GM15510 (cell line): ENCODE results near the gene GFI1.

Experiments
- POLR2A ChIP-seq: IDR thresholded peaks from 3 replicates; pipeline ENCODE4 v1.6.1; 2011; ENCODE audit warnings: borderline replicate concordance; ENCODE audit not compliant: insufficient read length; ENCODE audit errors: extremely low read depth

The GFI1 gene

GRCh38 chr1:92486251-92487077, at the start of gene GFI1:
Gene GFI1, minus strand, starts transcription at chr1:92486925. Its CDS starts 3,438 bp downstream, at chr1:92483487.
- peak; percentile 60 for TF ChIP-seq POLR2A

- no peak for TF ChIP-seq POLR2A
Measured at GRCh38 chr1:92527670-92528069, 40.9 kb upstream of the GFI1 start.

DNA sequence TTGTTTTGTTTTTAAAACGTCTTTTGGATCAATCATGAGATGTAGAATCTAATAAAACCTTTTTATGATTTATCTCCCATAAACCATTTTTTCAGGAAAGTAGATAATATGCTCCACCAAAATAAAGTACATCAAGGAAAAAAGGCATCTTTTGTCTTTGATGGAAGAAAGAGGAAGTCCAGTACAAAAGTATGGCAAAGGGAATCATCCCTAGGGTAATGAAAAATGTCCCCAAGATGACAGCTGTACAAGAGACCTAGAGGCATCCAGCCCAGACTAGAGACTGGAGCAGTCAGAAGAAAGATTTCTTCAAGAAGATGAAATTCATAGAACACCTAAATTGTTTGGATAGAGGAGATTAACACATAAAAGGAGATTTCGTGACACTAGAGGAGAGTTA, 32.3 kb upstream of the GFI1 start:
- no peak for TF ChIP-seq POLR2A

- no peak for TF ChIP-seq POLR2A
Measured at GRCh38 chr1:92516574-92516973, 29.8 kb upstream of the GFI1 start.

- no peak for TF ChIP-seq POLR2A
Measured at GRCh38 chr1:92515796-92516201, 29.1 kb upstream of the GFI1 start.

- TF ChIP-seq POLR2A = no peak
Measured at GRCh38 chr1:92511541-92511940, 24.8 kb upstream of the GFI1 start.

- no peak for TF ChIP-seq POLR2A
Measured at GRCh38 chr1:92509619-92510018, 22.9 kb upstream of the GFI1 start.

DNA sequence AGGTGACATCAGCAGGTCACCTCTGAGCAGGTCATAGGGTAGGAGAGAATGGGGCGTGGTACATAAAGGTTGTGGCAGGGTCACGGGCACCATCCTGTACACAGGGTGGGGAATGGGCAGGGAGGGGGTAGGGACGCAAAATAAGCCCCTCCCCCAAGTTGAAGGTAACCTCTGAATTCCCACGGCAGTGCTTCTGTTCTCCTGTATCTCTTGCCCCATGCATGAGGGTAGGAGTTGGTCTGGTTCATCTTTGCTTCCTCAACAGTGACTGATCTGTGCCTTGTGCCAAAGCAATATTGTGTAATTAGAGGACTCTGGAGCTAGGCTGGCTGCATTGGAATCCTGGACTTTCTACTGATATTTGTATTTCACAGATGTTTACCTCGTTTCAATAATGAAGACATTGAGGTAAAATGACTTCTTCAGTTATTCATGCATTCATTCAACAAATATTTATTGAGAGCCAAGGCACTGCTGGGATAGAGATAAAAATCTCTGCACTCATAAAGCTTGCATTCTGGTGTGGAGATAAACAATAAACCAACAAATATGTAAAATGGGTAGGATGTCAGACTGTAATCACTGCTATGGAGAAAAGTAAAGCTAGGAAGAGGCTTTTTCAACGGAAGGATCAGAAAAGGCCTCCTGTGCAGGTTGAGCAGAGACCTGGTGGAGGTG, 18.4 kb upstream of the GFI1 start:
- no peak for TF ChIP-seq POLR2A

DNA sequence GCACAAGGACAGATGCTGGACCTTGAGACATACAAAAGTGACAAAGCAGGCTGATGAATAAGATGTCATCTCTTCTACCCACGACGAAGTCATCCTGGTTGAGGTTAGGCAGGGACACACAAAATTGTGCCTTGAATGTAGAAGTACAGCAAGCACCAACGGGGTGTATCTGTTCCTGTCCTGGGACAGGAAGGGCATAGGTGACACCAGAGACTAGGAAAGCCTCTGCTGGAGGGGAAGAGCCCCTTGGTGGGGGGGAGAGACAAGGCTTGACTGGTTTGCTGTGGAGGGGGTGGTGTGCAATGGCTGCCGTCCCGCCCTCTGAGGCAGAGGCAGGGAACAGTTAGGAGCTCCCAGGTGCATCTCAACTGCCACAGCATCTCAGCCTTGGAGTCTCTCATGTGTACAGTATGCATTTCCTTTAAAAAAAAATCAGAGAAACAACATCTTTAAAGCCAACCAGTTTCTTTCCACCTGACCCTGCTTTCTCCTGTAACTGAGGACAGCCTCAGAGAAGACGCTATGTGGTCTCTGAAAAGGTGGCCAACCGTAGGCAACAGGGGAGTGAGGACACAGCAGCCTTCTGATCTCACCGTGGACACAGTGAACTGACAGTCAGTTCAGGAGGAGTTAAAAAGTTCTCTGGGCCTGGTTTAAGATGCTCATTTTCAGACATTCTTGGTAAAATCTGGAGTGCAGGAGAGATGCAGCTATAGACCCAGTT, 17.7 kb upstream of the GFI1 start:
- no peak for TF ChIP-seq POLR2A

DNA sequence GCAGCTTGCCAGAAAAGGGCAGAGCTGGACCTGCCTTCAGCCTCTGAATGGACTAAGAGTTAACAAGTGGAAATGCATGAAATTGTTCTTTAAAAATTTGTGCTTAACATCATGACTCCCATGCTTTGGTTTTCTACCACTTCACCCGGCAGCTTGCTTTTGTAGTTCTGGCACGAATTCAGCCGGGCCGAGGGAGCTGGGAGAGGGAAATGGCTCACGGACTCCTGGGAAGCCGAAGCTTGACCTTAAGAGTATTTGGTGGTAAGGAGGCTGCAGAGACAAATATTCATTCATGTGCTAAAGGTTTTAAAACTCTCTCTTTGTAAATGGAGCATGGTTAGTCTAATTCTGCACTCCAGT, 17.2 kb upstream of the GFI1 start:
- no peak for TF ChIP-seq POLR2A

DNA sequence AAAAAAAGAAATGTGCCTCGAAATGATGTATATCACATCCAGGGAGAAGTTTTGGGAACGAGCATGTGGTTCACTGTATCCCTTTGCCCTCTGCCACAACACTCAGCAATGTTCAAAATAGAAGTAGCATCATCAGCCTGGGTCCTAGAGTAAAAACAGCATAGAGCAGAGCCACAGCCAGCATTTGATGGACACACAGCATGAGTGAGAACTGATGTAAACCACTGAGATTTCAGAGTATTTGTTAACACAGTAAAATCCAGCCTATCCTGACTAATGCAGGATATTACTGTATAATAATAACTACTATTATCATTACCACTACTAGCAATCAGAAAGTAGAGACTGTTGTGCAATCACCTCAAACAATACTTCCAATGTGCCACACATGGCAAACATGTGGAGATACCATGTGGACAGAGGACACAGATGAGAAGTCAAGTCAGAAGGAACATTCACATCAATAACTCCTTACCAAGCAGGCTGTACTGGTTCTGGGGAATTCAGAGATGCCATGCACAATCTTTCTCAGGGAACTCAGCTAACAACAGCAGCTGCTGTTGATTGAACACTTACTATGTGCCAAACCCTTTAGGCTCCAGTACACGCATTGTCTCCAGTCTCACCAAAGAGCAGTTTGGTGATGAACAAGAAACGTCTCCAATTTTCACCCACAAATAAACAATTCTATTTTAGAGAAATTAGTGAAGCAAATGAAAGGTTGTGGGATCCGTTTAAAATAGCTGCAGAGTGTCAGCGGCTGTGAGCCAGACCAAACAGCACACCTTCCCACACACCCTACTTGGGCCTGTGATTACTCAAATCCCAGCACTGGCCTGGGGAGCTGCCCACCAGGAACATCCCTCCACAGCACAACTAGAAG, 16.6 kb upstream of the GFI1 start:
- no peak for TF ChIP-seq POLR2A

DNA sequence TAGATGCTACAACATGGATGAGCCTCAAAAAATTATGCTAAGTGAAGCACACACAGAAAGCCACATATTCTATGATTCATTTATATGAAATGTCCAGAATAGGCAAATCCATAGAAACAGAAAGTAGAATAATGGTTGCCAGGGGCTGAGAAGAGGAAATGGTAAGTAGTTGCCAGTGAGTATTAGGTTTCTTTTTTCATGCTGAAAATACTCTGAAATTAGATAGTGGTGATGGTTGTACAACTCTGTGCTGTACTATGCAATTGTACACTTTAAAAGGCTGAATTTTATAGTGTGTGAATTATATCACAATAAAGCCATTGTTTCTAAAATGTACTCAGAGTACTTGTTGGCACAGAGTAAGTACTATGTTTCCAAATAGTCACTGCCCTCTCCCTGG, 15.5 kb upstream of the GFI1 start:
- TF ChIP-seq POLR2A = no peak

DNA sequence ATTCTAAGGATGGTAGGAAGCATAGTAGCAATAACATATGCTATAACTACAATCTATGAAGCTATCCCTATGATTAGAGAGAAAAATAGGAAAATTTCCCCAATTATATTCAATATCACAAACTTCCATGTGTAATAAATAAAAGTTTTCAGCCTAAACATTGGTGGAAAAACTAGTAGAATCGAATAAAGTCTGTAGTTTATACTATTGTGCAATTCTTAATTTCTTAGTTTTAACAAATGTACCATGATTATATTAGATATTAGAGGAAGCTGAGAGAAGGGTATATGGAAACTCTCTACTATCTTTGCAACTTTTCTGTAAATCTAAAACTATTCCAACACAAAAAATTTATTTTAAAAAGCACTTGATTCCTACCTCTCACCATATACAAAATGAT, 13.8 kb upstream of the GFI1 start:
- no peak for TF ChIP-seq POLR2A

- no peak for TF ChIP-seq POLR2A
Measured at GRCh38 chr1:92495392-92496063, 8.8 kb upstream of the GFI1 start.
